Stimulated activated CD4-positive, alpha-beta T cell treated with anti-CD3 and anti-CD28 coated beads, Interleukin-12 subunit alpha, Interleukin-12 subunit beta, amount 100 ng/mL, for 24 hours (primary cell): ENCODE data around the gene RANGRF.

Experiments used
- DNase-seq, 2 experiments: peaks; one replicate each; pipeline ENCODE4 v3.0.0-alpha.2; 2020; ENCODE audit warnings: low read depth in 2 of 2

RANGRF gene

DNA sequence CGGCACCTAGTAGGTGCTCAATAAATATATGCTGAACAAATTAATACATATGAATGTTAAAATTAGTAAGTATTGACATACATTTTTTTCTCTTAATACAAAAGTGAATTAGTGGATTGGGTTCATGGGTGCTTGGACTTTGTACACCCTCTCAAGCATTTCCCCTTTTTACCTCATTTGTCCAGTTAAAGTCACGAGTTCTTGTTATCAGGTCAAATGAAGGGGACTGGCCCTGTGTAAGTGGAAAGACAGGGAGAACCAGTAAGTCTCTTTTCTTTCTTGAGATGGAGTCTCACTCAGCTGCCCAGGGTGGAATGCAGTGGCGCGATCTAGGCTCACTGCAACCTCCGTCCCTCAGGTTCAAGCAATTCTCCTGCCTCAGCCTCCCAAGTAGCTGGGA lies 13.7 kb upstream of the RANGRF start:
- DNase-seq = no peak

- DNase-seq = no peak
These were observed 12.8 kb upstream of the RANGRF start for GRCh38 chr17:8275421-8276290.

GRCh38 chr17:8277317-8277716 lies 11.2 kb upstream of the RANGRF start:
- no peak for DNase-seq

DNA sequence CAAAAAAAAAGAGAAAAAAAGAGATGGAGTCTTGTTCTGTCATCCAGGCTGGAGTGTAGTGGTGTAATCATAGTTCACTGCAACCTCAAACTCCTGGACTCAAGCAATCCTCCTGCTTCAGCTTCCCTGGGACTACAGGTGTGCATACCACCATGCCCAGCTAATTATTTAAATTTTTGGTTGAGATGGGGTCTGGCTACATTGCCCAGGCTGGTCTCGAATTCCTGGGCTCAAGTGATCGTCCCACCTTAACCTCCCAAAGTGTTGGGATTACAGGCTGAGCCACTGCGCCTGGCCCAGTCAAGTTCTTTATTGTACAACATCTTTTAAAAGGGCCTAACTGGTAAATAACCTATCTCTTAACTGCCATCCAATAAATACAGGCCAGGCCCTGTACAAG lies 6.1 kb upstream of the RANGRF start:
- DNase-seq = no peak

DNA sequence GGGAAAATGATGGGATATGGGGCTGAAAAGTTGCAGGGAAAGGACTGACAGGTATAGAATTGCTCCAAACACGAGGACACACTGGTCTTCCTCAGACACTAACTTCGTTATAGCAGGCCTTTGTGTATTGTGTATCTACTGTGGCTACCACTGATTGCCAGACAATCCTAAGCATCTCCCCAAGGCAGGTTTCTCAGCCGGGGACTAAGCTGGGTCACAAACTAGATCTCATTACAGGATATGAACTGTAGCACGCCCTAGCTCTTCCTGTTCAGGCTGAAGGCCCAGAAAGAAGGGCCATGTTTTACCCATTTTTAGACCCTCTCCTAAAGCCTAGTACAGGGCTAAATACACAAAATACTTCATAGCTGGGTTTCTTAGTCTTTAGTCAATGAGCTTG lies 5.1 kb upstream of the RANGRF start:
- DNase-seq = no peak

DNA sequence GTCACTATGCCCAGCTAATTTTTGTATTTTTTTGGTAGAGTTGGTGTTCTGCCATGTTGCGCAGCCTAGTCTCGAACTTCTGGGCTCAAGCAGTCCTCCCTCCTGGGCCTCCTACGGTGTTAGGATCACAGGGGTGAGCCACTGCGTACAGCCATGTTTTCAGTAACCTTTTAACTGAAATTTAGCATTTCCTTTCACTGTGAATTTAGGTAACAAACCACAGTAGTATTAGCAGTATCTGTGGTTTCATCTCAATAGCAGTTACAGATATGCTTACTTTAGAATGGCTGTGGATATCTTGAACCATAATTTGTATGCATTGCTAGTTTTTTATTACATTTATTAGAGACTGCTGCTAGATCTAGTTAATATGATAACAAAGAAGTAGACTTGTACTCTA lies 4.3 kb upstream of the RANGRF start:
- DNase-seq = no peak

- no peak for DNase-seq
These were observed 2.9 kb upstream of the RANGRF start for GRCh38 chr17:8285270-8286181.

- DNase-seq = no peak
These were observed 677 bp upstream of the RANGRF start for GRCh38 chr17:8287651-8288335.

- DNase-seq = peak in 1 of 2 experiments; percentile 79
These were observed 580 bp downstream of the RANGRF start for GRCh38 chr17:8289103-8289397.

DNA sequence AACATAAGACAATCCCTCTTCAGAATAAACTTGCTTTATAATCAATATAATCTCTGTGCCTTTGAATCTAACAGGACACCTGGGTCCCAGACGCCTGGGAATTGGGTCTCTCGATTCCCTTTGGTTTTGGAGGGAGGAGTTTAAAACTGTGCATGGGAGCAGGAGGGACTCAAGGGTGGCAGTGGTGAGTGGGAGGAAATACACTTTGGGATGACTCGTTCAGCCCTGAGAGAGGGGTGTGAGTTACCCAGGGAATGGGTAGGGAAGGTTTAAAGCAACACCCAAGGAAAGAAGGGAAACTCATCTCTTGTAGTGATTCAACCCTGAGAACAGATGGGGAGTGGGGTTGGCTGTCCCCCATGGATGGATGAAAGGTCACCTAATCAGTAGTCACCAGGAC lies 1.6 kb downstream of the RANGRF start:
- DNase-seq = no peak

DNA sequence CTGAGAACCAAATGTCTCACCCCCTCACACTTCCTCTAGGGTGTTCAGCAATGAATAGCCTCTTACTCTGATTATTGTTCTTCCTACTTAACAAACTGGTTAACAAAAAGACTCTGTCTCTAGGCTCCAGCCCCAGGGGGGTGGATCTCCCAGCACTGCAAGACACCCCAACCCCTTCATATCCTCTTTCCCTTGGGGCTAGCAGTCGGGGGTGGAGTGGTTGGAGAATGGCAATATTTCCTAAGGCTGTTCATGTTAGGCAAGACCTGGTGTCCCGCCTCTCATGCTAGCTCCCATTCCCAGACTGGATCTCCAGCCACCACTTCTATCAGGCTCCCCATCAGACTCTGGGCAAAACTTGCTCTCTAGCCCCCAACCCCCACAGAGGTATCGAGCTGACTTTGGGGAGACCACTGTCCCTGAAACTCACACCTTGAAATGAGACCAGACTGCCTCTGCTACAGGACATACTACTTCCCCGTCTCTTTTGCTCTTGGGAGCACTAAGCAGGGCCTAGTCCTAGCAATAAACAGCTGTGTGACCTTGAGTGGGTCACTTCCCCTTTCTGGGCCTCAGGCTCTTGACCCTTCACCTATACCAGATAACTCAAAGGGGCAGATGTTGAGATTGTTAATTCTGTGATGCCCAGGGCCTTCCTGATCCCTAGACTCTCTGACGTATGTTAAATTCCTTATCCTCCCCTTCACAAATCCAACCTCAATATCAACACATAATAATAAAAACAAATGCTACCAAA lies 4.3 kb downstream of the RANGRF start:
- DNase-seq = no peak

GRCh38 chr17:8294361-8294760 lies 5.9 kb downstream of the RANGRF start:
- no peak for DNase-seq

GRCh38 chr17:8294814-8295316 lies 6.4 kb downstream of the RANGRF start:
- no peak for DNase-seq

DNA sequence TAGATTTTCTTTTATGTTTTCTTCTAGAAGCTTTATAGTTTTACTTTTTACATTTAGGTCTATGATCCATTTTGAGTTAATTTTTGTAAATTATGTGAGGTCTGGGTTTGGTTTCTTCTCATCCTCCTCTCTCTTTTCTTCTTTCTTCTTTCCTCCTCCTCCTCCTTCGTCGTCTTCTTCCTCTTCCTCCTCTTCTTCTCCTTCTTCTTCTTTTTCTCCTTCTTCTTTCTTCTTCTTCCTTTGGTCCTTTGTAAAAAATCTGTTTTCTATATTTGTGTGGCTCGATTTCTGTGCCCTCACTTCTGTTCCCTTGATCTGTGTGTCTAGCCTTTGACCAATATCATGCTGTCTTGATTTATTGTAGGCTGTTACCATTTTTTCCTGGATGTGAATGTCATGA lies 11.8 kb downstream of the RANGRF start:
- DNase-seq = no peak

GRCh38 chr17:8300627-8301242 lies 12.3 kb downstream of the RANGRF start:
- peak; percentile 27 to 36 for DNase-seq

- DNase-seq = no peak
These were observed 22.2 kb downstream of the RANGRF start for GRCh38 chr17:8310601-8311123.

DNA sequence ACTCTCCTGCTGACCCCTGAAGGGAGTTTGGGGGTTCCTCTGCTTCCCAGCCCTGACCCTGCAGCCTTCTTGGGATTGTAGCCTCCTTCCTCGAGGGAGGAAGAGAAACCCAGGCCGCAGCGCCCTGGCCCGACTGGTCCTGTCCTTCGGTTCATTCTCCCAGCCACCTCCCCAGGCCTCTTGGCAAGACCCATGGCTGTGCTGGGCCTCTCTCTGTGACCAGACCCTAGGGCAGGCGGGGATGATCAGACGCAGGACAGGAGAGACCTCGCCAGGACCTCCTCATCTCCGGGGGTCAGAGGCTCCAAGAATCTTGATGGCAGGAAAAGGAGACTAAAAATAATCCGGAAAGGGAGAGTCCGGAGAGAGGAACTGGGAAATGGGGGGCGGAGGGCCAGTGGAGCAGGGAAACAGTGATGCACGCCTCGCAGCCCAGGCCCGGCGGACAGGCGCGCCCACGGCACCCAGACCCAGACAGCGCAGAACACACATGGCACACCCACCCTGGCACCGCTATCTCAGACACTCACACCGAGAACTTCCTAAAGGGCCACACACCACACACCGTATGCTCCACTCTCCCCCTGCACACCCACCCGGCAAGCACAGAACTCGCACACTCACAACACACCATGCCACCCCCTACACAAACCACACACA lies 22.8 kb downstream of the RANGRF start:
- DNase-seq = no peak

GRCh38 chr17:8312251-8312650 lies 23.8 kb downstream of the RANGRF start:
- no peak for DNase-seq

GRCh38 chr17:8312726-8313600 lies 24.5 kb downstream of the RANGRF start:
- no peak for DNase-seq
